ENCODE measurements around the gene SPEN.

GRCh38 chr1:15830258-15830657 is 17.2 kb upstream of the SPEN start:
- TF ChIP-seq CTCF (IDR thresholded peaks at IDR 0.05): no peak
- no peak for TF ChIP-seq POLR2A (IDR thresholded peaks at IDR 0.05)

Data from lower leg skin (tissue), 3 donors.